ENCODE results near the gene SUGT1.

- TF ChIP-seq CTCF (IDR thresholded peaks at IDR 0.05) (no peak), POLR2A (IDR thresholded peaks at IDR 0.05) (no peak)
Measured at GRCh38 chr13:52711286-52711685, 58.6 kb downstream of the SUGT1 start.
